Measurements from ENCODE around the gene TSKU.

Gene TSKU

DNA sequence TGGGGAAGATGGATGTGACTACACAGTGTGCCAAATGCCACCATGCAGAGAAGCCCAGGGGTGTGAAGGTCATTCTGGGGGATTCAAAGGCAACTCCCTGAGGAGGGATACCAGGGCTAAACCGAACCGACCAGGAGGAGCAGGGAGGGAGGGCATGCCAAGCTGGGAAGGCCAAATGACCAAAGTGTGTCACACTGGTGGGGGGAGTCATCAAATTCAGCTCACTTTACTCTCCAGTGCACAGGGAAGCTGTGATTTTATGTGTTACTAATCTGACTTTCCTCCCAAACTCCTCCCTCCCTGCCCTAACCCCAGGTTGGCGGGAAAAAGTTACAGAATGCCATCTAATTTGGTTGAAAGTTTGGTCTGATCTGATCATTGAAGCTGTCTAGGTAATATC, 29.7 kb upstream of the TSKU start:
- no peak overlapping the region for H2BK12ac ChIP-seq (ENCODE audit: low read length)
- DNase-seq (ENCODE audit: low spot score), result no peak
- H2BK5ac ChIP-seq (ENCODE audit: low read length), result no peak overlapping the region
- no CpG with 5 or more reads among the region's 3 CpGs for WGBS, 2 donors (ENCODE audit: extremely low coverage in 2 of 2, insufficient read length in 2 of 2, insufficient replicate concordance in 1 of 2)
- no peak overlapping the region for H3K18ac ChIP-seq (ENCODE audit: low read length)
- no peak overlapping the region for H3K23ac ChIP-seq (ENCODE audit: low read depth, low read length, poor library complexity)
- H3K4me1 ChIP-seq (ENCODE audit: control insufficient read depth in 2 of 2, insufficient read depth in 1 of 2, low read depth in 1 of 2, low read length in 2 of 2), result peaks cover 0 to 2% of the 10 kb centered on the region in 2 donors
- H3K79me1 ChIP-seq (ENCODE audit: low read depth, low read length), result no peaks in the 10 kb centered on the region
- H3K9me3 ChIP-seq (replicated peaks in 1 of 2; ENCODE audit: control insufficient read depth in 2 of 2, insufficient read depth in 1 of 2, low read depth in 1 of 2, low read length in 2 of 2), result no peaks in the 10 kb centered on the region
- no peak overlapping the region for H3K14ac ChIP-seq (ENCODE audit: low read length)
- no peak overlapping the region for H3K4me3 ChIP-seq (ENCODE audit: low read length in 2 of 2)
- H3K4me2 ChIP-seq (ENCODE audit: insufficient read depth, low read length, poor library complexity, severe bottlenecking), result no peak overlapping the region
- H2AK5ac ChIP-seq (ENCODE audit: low read depth, low read length), result no peak overlapping the region
- no peak overlapping the region for H2BK120ac ChIP-seq (ENCODE audit: low read depth, low read length)
- H4K91ac ChIP-seq (ENCODE audit: low read depth, low read length, poor library complexity), result no peak overlapping the region
- H2AFZ ChIP-seq (ENCODE audit: low read length), result no peak overlapping the region
- H3K27ac ChIP-seq (replicated peaks; ENCODE audit: low read length), result no peak overlapping the region
- H3K9ac ChIP-seq (ENCODE audit: low read depth, low read length, poor library complexity), result no peak overlapping the region
- H3K27me3 ChIP-seq (ENCODE audit: control insufficient read depth in 3 of 3, insufficient read depth in 3 of 3, low read depth in 1 of 3, low read length in 3 of 3), result peaks cover 0 to 28% (median 18%) of the 10 kb centered on the region in 3 experiments
- H3K4ac ChIP-seq (ENCODE audit: low read length), result no peak overlapping the region
- H2BK15ac ChIP-seq (ENCODE audit: low read length), result no peak overlapping the region
- H4K8ac ChIP-seq (ENCODE audit: low read depth, low read length), result no peak overlapping the region
- H3K36me3 ChIP-seq (replicated peaks in 1 of 2; ENCODE audit: control insufficient read depth in 2 of 2, insufficient read depth in 2 of 2, low read length in 2 of 2), result no peaks in the 10 kb centered on the region

DNA sequence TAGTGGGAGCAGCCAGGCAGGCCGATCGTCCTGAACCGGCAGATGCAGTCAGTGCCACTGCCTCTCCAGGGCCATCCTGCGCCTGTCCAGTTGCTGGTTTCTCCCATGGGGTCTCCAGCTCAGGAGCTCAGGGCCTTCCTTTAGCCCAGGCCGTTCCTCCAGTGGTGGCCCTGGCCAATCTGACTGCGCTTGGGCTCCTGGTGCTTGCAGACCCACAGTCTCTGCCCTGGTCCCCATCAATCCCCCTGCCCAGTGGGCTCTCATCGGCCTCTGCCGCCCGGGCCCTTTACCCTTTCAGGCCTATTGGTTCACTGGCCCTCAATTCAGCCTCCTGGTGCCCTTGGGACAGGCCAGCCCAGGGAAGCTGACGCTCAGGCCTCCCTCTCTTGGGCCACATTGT, 29.2 kb upstream of the TSKU start:
- peak overlapping the region; percentile 35 for H3K18ac ChIP-seq (ENCODE audit: low read length)
- H3K9me3 ChIP-seq (replicated peaks in 1 of 2; ENCODE audit: control insufficient read depth in 2 of 2, insufficient read depth in 1 of 2, low read depth in 1 of 2, low read length in 2 of 2), result no peaks in the 10 kb centered on the region
- no peak for DNase-seq (ENCODE audit: low spot score)
- H3K4me3 ChIP-seq (ENCODE audit: low read length in 2 of 2), result no peak overlapping the region
- no peak overlapping the region for H2BK5ac ChIP-seq (ENCODE audit: low read length)
- peaks cover 2% of the 10 kb centered on the region in 2 donors for H3K4me1 ChIP-seq (ENCODE audit: control insufficient read depth in 2 of 2, insufficient read depth in 1 of 2, low read depth in 1 of 2, low read length in 2 of 2)
- no peak overlapping the region for H2BK12ac ChIP-seq (ENCODE audit: low read length)
- H3K23ac ChIP-seq (ENCODE audit: low read depth, low read length, poor library complexity), result no peak overlapping the region
- H4K8ac ChIP-seq (ENCODE audit: low read depth, low read length), result no peak overlapping the region
- H3K4ac ChIP-seq (ENCODE audit: low read length), result no peak overlapping the region
- no peaks in the 10 kb centered on the region for H3K79me1 ChIP-seq (ENCODE audit: low read depth, low read length)
- H2BK120ac ChIP-seq (ENCODE audit: low read depth, low read length), result no peak overlapping the region
- no peak overlapping the region for H2AFZ ChIP-seq (ENCODE audit: low read length)
- no CpG with 5 or more reads among the region's 10 CpGs for WGBS, 2 donors (ENCODE audit: extremely low coverage in 2 of 2, insufficient read length in 2 of 2, insufficient replicate concordance in 1 of 2)
- no peak overlapping the region for H2BK15ac ChIP-seq (ENCODE audit: low read length)
- H3K36me3 ChIP-seq (replicated peaks in 1 of 2; ENCODE audit: control insufficient read depth in 2 of 2, insufficient read depth in 2 of 2, low read length in 2 of 2), result no peaks in the 10 kb centered on the region
- no peak overlapping the region for H3K14ac ChIP-seq (ENCODE audit: low read length)
- peak overlapping the region; percentile 13 for H3K9ac ChIP-seq (ENCODE audit: low read depth, low read length, poor library complexity)
- H4K91ac ChIP-seq (ENCODE audit: low read depth, low read length, poor library complexity), result no peak overlapping the region
- H3K4me2 ChIP-seq (ENCODE audit: insufficient read depth, low read length, poor library complexity, severe bottlenecking), result no peak overlapping the region
- no peak overlapping the region for H3K27ac ChIP-seq (replicated peaks; ENCODE audit: low read length)
- peak overlapping the region; percentile 14 for H2AK5ac ChIP-seq (ENCODE audit: low read depth, low read length)
- peaks cover 0 to 29% (median 20%) of the 10 kb centered on the region in 3 experiments for H3K27me3 ChIP-seq (ENCODE audit: control insufficient read depth in 3 of 3, insufficient read depth in 3 of 3, low read depth in 1 of 3, low read length in 3 of 3)

- no peak overlapping the region for H3K9ac ChIP-seq (ENCODE audit: low read depth, low read length, poor library complexity)
- H3K9me3 ChIP-seq (replicated peaks in 1 of 2; ENCODE audit: control insufficient read depth in 2 of 2, insufficient read depth in 1 of 2, low read depth in 1 of 2, low read length in 2 of 2), result no peaks in the 10 kb centered on the region
- no peak overlapping the region for H2AFZ ChIP-seq (ENCODE audit: low read length)
- no peaks in the 10 kb centered on the region for H3K36me3 ChIP-seq (replicated peaks in 1 of 2; ENCODE audit: control insufficient read depth in 2 of 2, insufficient read depth in 2 of 2, low read length in 2 of 2)
- no peak overlapping the region for H2BK5ac ChIP-seq (ENCODE audit: low read length)
- H3K4ac ChIP-seq (ENCODE audit: low read length), result no peak overlapping the region
- no peak overlapping the region for H3K27ac ChIP-seq (replicated peaks; ENCODE audit: low read length)
- no peak overlapping the region for H3K23ac ChIP-seq (ENCODE audit: low read depth, low read length, poor library complexity)
- H3K4me1 ChIP-seq (ENCODE audit: control insufficient read depth in 2 of 2, insufficient read depth in 1 of 2, low read depth in 1 of 2, low read length in 2 of 2), result peaks cover 2 to 4% of the 10 kb centered on the region in 2 donors
- no peak overlapping the region for H2BK12ac ChIP-seq (ENCODE audit: low read length)
- H3K4me2 ChIP-seq (ENCODE audit: insufficient read depth, low read length, poor library complexity, severe bottlenecking), result no peak overlapping the region
- no peak overlapping the region for H2BK15ac ChIP-seq (ENCODE audit: low read length)
- H4K8ac ChIP-seq (ENCODE audit: low read depth, low read length), result no peak overlapping the region
- no peaks in the 10 kb centered on the region for H3K79me1 ChIP-seq (ENCODE audit: low read depth, low read length)
- H3K4me3 ChIP-seq (ENCODE audit: low read length in 2 of 2), result no peak overlapping the region
- no peak overlapping the region for H2BK120ac ChIP-seq (ENCODE audit: low read depth, low read length)
- H4K91ac ChIP-seq (ENCODE audit: low read depth, low read length, poor library complexity), result no peak overlapping the region
- no CpG with 5 or more reads among the region's 6 CpGs for WGBS, 2 donors (ENCODE audit: extremely low coverage in 2 of 2, insufficient read length in 2 of 2, insufficient replicate concordance in 1 of 2)
- no peak overlapping the region for H3K14ac ChIP-seq (ENCODE audit: low read length)
- peak overlapping the region; percentile 75 for H3K18ac ChIP-seq (ENCODE audit: low read length)
- peak overlapping the region; percentile 78 for H2AK5ac ChIP-seq (ENCODE audit: low read depth, low read length)
- DNase-seq (ENCODE audit: low spot score), result no peak
- peaks cover 0 to 41% (median 26%) of the 10 kb centered on the region in 3 experiments for H3K27me3 ChIP-seq (ENCODE audit: control insufficient read depth in 3 of 3, insufficient read depth in 3 of 3, low read depth in 1 of 3, low read length in 3 of 3)
Observed at GRCh38 chr11:76756341-76756741, 26.8 kb upstream of the TSKU start.

DNA sequence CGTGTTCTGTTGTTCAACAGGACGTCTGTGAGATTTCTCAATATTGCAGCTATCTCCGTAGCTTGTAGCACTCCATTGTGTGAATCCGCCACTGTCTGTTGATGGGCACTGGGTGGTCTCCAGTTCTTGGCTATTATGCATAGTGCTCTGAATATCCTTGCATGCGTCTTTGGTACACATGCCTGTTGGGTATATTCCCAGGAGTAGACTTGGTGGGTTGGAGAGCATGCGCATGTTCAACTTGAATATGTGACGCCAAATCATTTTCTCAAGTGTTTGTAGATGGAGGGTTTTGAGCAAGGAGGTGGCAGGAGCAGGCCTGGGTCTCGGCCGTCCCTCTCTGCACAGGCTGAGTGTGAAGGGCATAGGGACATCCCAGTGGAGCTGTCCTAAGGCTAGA, 24.8 kb upstream of the TSKU start:
- H3K27ac ChIP-seq (replicated peaks; ENCODE audit: low read length), result no peak overlapping the region
- peak overlapping the region; percentile 23 for H3K14ac ChIP-seq (ENCODE audit: low read length)
- no peak overlapping the region for H2BK5ac ChIP-seq (ENCODE audit: low read length)
- H3K9me3 ChIP-seq (replicated peaks in 1 of 2; ENCODE audit: control insufficient read depth in 2 of 2, insufficient read depth in 1 of 2, low read depth in 1 of 2, low read length in 2 of 2), result no peaks in the 10 kb centered on the region
- H3K4me2 ChIP-seq (ENCODE audit: insufficient read depth, low read length, poor library complexity, severe bottlenecking), result no peak overlapping the region
- H3K79me1 ChIP-seq (ENCODE audit: low read depth, low read length), result no peaks in the 10 kb centered on the region
- no peak overlapping the region for H3K18ac ChIP-seq (ENCODE audit: low read length)
- peaks cover 0 to 35% (median 26%) of the 10 kb centered on the region in 3 experiments for H3K27me3 ChIP-seq (ENCODE audit: control insufficient read depth in 3 of 3, insufficient read depth in 3 of 3, low read depth in 1 of 3, low read length in 3 of 3)
- no peak overlapping the region for H3K9ac ChIP-seq (ENCODE audit: low read depth, low read length, poor library complexity)
- DNase-seq (ENCODE audit: low spot score), result no peak
- peaks cover 0 to 4% of the 10 kb centered on the region in 2 donors for H3K4me1 ChIP-seq (ENCODE audit: control insufficient read depth in 2 of 2, insufficient read depth in 1 of 2, low read depth in 1 of 2, low read length in 2 of 2)
- H3K4me3 ChIP-seq (ENCODE audit: low read length in 2 of 2), result no peak overlapping the region
- no peak overlapping the region for H2BK12ac ChIP-seq (ENCODE audit: low read length)
- H4K8ac ChIP-seq (ENCODE audit: low read depth, low read length), result no peak overlapping the region
- H4K91ac ChIP-seq (ENCODE audit: low read depth, low read length, poor library complexity), result no peak overlapping the region
- WGBS, 2 donors (ENCODE audit: extremely low coverage in 2 of 2, insufficient read length in 2 of 2, insufficient replicate concordance in 1 of 2), result no CpG with 5 or more reads among the region's 9 CpGs
- H2BK120ac ChIP-seq (ENCODE audit: low read depth, low read length), result no peak overlapping the region
- no peak overlapping the region for H2BK15ac ChIP-seq (ENCODE audit: low read length)
- no peak overlapping the region for H2AFZ ChIP-seq (ENCODE audit: low read length)
- H3K4ac ChIP-seq (ENCODE audit: low read length), result no peak overlapping the region
- H3K23ac ChIP-seq (ENCODE audit: low read depth, low read length, poor library complexity), result peak overlapping the region; percentile 35
- no peak overlapping the region for H2AK5ac ChIP-seq (ENCODE audit: low read depth, low read length)
- H3K36me3 ChIP-seq (replicated peaks in 1 of 2; ENCODE audit: control insufficient read depth in 2 of 2, insufficient read depth in 2 of 2, low read length in 2 of 2), result no peaks in the 10 kb centered on the region

Data from neuronal stem cell (in vitro differentiated cells).